K562 (cell line): ENCODE data around the gene GAB2. TPM values are rescaled to one million over a fixed set of nuclear protein-coding genes. Genes with fewer than 3 reads are reported as not detected.

Source experiments
- ATAC-seq: fragments of 200-7000 bp; cut with Tn5 transposase; 3 replicates; pipeline ENCODE4 v1.9.1; 2020; ENCODE audit warnings: moderate library complexity
- BruUV-seq: library from RNA; stranded (reverse); fragments of 400-500 nt; replicated peaks from 2 replicates; lab custom pipeline; 2021; lab: Mats Ljungman, UMichigan
- CTCF ChIA-PET: fragments of 300-600 bp; formaldehyde crosslinking; extraction: SDS; loops from one replicate; lab custom pipeline; 2021; ENCODE audit warnings: low intra/inter-chr PET ratio; lab: Yijun Ruan, JAX
- POLR2A ChIA-PET: fragments of 300-600, 350-650 bp; sonication (Branson Sonifier 250); formaldehyde crosslinking; extraction: SDS; loops from one replicate; lab custom pipeline; 2021; ENCODE audit warnings: antibody characterized with exemption, inconsistent platforms; lab: Yijun Ruan, JAX
- DNase-seq, 4 experiments: peaks; one replicate each; pipeline versions ENCODE4 v3.0.0 to v3.0.0-alpha.2; 2011 to 2018; ENCODE audit warnings: low spot score in 3 of 4, mixed read lengths in 3 of 4; ENCODE audit errors: extremely low read depth in 1 of 4
- FAIRE-seq: peaks from 2 replicates; lab custom pipeline; 2011; peaks lifted over from hg19 to GRCh38; lab: Jason Lieb, UNC
- H2AFZ ChIP-seq: 2 replicates; pipeline ENCODE4 v1.6.0; 2011; ENCODE audit warnings: low read depth, low read length, control low read depth, inconsistent platforms
- H3K27ac ChIP-seq: fragments of 200-600 bp; 3 replicates; pipeline ENCODE4 v1.8.0; 2011; ENCODE audit warnings: low read depth, mild to moderate bottlenecking, control low read depth, inconsistent platforms, low read length, moderate library complexity, mixed read lengths; ENCODE audit errors: extremely low read depth
- H3K27me3 ChIP-seq, 2 experiments: fragments of 300-600 bp in 1 of 2; 2 replicates in 1 of 2; 3 replicates in 1 of 2; pipeline versions ENCODE4 v1.6.0 to v1.8.0; 2011; ENCODE audit warnings: inconsistent platforms in 2 of 2, low read length in 2 of 2, mild to moderate bottlenecking in 1 of 2, mixed read lengths in 1 of 2, moderate library complexity in 1 of 2; ENCODE audit not compliant: control insufficient read depth in 2 of 2, insufficient read depth in 2 of 2
- H3K36me3 ChIP-seq: fragments of 300-600 bp; 3 replicates; pipeline ENCODE4 v1.8.0; 2011; ENCODE audit warnings: mild to moderate bottlenecking, low read length, inconsistent platforms; ENCODE audit not compliant: control insufficient read depth, insufficient read depth
- H3K4me1 ChIP-seq, 2 experiments: fragments of 200-600 bp in 1 of 2; replicated peaks in 1 of 2; 2 replicates in 1 of 2; 3 replicates in 1 of 2; pipeline versions ENCODE4 v1.5.1 to v1.8.0; 2011; ENCODE audit warnings: inconsistent platforms in 2 of 2, low read length in 2 of 2, mild to moderate bottlenecking in 1 of 2, mixed read lengths in 1 of 2, moderate library complexity in 1 of 2; ENCODE audit not compliant: control insufficient read depth in 2 of 2, insufficient read depth in 2 of 2
- H3K4me2 ChIP-seq: 2 replicates; pipeline ENCODE4 v1.6.1; 2011; ENCODE audit warnings: low read length, control low read depth, inconsistent platforms, mixed read lengths; ENCODE audit not compliant: insufficient read depth
- H3K4me3 ChIP-seq: fragments of 200-600 bp; sonication (generic), shearing (Covaris generic); 2 replicates; pipeline ENCODE4 v1.5.1; 2016; ENCODE audit warnings: control low read depth, inconsistent platforms
- H3K79me2 ChIP-seq: fragments of 200-600 bp; 3 replicates; pipeline ENCODE4 v1.8.0; 2011; ENCODE audit warnings: low read length, inconsistent platforms; ENCODE audit not compliant: control insufficient read depth, insufficient read depth
- H3K9ac ChIP-seq, 2 experiments: 2 replicates each; pipeline versions ENCODE4 v1.6.0 to v1.6.1; 2011; ENCODE audit warnings: low read depth in 2 of 2, low read length in 2 of 2, control low read depth in 1 of 2, inconsistent platforms in 1 of 2, mild to moderate bottlenecking in 1 of 2, mixed read lengths in 1 of 2; ENCODE audit not compliant: insufficient read depth in 1 of 2
- H3K9me1 ChIP-seq: one replicate; pipeline ENCODE4 v1.6.0; 2011; ENCODE audit warnings: inconsistent platforms, mild to moderate bottlenecking, low read length, moderate library complexity; ENCODE audit not compliant: control insufficient read depth, insufficient read depth
- H3K9me3 ChIP-seq: replicated peaks from 2 replicates; pipeline ENCODE4 v1.5.1; 2011; ENCODE audit warnings: low read depth, low read length, inconsistent platforms; ENCODE audit not compliant: control insufficient read depth, insufficient read depth
- H4K20me1 ChIP-seq: replicated peaks from 2 replicates; pipeline ENCODE4 v1.6.1; 2011; ENCODE audit warnings: low read length, inconsistent platforms, mixed read lengths; ENCODE audit not compliant: control insufficient read depth, insufficient read depth
- C11orf30 ChIP-seq: fragments of 450-650 bp; IDR thresholded peaks from 2 replicates; pipeline ENCODE4 v1.6.1; 2016; ENCODE audit warnings: low read depth, mild to moderate bottlenecking
- FIP1L1 ChIP-seq: fragments of 200-400 bp; formaldehyde crosslinking; IDR thresholded peaks from 2 replicates; pipeline ENCODE4 v1.6.1; 2018; ENCODE audit warnings: mild to moderate bottlenecking, low read depth, low read length; ENCODE audit not compliant: poor library complexity, severe bottlenecking
- MAFG ChIP-seq: fragments of 450-650 bp; conservative IDR thresholded peaks from 2 replicates; pipeline ENCODE4 v1.6.1; 2016; ENCODE audit warnings: missing genetic modification characterization, missing compliant biosample characterization
- NR1H2 ChIP-seq: sonication (generic); formaldehyde crosslinking; IDR thresholded peaks from 2 replicates; pipeline ENCODE4 v1.4.0; 2020; ENCODE audit warnings: mild to moderate bottlenecking, missing genetic modification reagents
- SUPT5H ChIP-seq: fragments of 450-650 bp; IDR thresholded peaks from 2 replicates; pipeline ENCODE4 v1.6.1; 2016
- TFE3 ChIP-seq: fragments of 450-650 bp; formaldehyde crosslinking; IDR thresholded peaks from 2 replicates; pipeline ENCODE4 v1.4.0; 2020; ENCODE audit warnings: mild to moderate bottlenecking, mixed read lengths
- U2AF1 ChIP-seq: fragments of 200-400 bp; formaldehyde crosslinking; optimal IDR thresholded peaks from 2 replicates; pipeline ENCODE3; 2017; ENCODE audit warnings: mild to moderate bottlenecking, low read depth, low read length, moderate library complexity
- ZBTB9 ChIP-seq: fragments of 450-650 bp; formaldehyde crosslinking; IDR thresholded peaks from 2 replicates; pipeline ENCODE4 v1.4.0; 2020; ENCODE audit warnings: mild to moderate bottlenecking, moderate library complexity
- ZEB2 ChIP-seq: fragments of 450-650 bp; IDR thresholded peaks from 2 replicates; pipeline ENCODE4 v1.6.1; 2016
- ZNF277 ChIP-seq: fragments of 250-450 bp; sonication (Bioruptor Pico); IDR thresholded peaks from 2 replicates; pipeline ENCODE4 v1.8.0; 2022; ENCODE audit warnings: inconsistent platforms, mild to moderate bottlenecking, moderate library complexity, borderline replicate concordance
- ZNF407 ChIP-seq: fragments of 450-650 bp; IDR thresholded peaks from 2 replicates; pipeline ENCODE4 v1.6.1; 2016; ENCODE audit warnings: low read depth
- WGBS: fragments of 100-300 bp; shearing (Covaris generic); methylation state at CpG from one replicate; pipeline ENCODE4 v1.1.6; 2016; ENCODE audit warnings: low coverage, mixed read lengths; ENCODE audit not compliant: insufficient coverage; ENCODE audit errors: missing lambda C conversion rate; 5-methylcytosine and 5-hydroxymethylcytosine counted together
- in situ Hi-C: fragments of 300-500 bp; cut with MboI; formaldehyde crosslinking; loops from 4 replicates; pipeline ENCODE4 v1.15.0; 2018; ENCODE audit warnings: inconsistent platforms, mixed read lengths
- intact Hi-C: fragments of 100-400 bp; cut with micrococcal nuclease; formaldehyde crosslinking; loops from 2 replicates; pipeline ENCODE4 v1.14.2; 2022
- polyA plus RNA-seq, 8 experiments: library from polyadenylated mRNA; depleted of rRNA in 4 of 8; stranded (reverse) in 5 of 8; unstranded in 3 of 8; fragments of >200 nt; fragmentation: Nextera tagmentation in 2 of 8; fragmentation: Illumina TruSeq in 1 of 8; extraction: Ambion mirVana in 2 of 8; extraction: Trizol in 1 of 8; gene quantifications; 2 replicates each; pipeline versions ENCODE4 v1.2.1 to v1.2.3, GENCODE V29; 2011 to 2014; ENCODE audit warnings: inconsistent platforms in 1 of 8, missing spikeins in 1 of 8
- total RNA-seq, 7 experiments: library from RNA; depleted of rRNA in 6 of 7; stranded (reverse); fragments of >200 nt in 6 of 7; fragmentation: Illumina TruSeq in 2 of 7; extraction: Trizol in 2 of 7; gene quantifications; 2 replicates each; pipeline versions ENCODE4 v1.2.1 to v1.2.3, GENCODE V29; 2011 to 2021; ENCODE audit warnings: low replicate concordance in 1 of 7

Gene GAB2
- total and polyA plus RNA-seq, 9 of the 15 experiments (the other 6 are each of a cell fraction or from before 2014, with no cell fraction given) = 2.3 to 35.2 (median 16.1) TPM

- no peak overlapping the region for H3K27ac ChIP-seq
- CTCF ChIA-PET = no interaction called here
- no TSS peak for BruUV-seq
- peaks cover 18% of the 10 kb centered on the region; the same call in 2 of the 3 replicates for H3K36me3 ChIP-seq
- in situ Hi-C loops (no loop called here), intact Hi-C loops (no loop called here)
- no peaks in the 10 kb centered on the region for H3K9me3 ChIP-seq
- no peak overlapping the region for H3K4me3 ChIP-seq
- no peak overlapping the region for H3K4me2 ChIP-seq
- DNase-seq (no peak), ATAC-seq (no peak), FAIRE-seq (no peak)
- 93% methylated on average over 4 of the region's 4 CpGs for WGBS
- no peaks in the 10 kb centered on the region for H4K20me1 ChIP-seq
- no peaks in the 10 kb centered on the region for H3K9me1 ChIP-seq
- H2AFZ ChIP-seq = no peak overlapping the region
- POLR2A ChIA-PET = interaction anchor here (4.0 kb wide), 1 partner anchor 8 kb away, joined by 26 read pairs; no protein-coding TSS in a partner anchor
- H3K27me3 ChIP-seq = no peaks in the 10 kb centered on the region
- H3K4me1 ChIP-seq = peaks cover 9 to 26% of the 10 kb centered on the region in 2 experiments
- H3K79me2 ChIP-seq = peaks cover 17% of the 10 kb centered on the region; the same call in 2 of the 3 replicates
- H3K9ac ChIP-seq = no peak overlapping the region
- TF ChIP-seq ZBTB9 (CRISPR knock-in tag) = no peak
- no peak for TF ChIP-seq ZEB2
- TF ChIP-seq FIP1L1 = no peak
- TF ChIP-seq U2AF1 = no peak
- no peak for TF ChIP-seq TFE3 (CRISPR knock-in tag)
- no peak for TF ChIP-seq ZNF407
- no peak for TF ChIP-seq SUPT5H
- no peak for TF ChIP-seq NR1H2 (CRISPR knock-in tag)
- TF ChIP-seq MAFG (tag) = no peak
- no peak for TF ChIP-seq ZNF277 (CRISPR knock-in tag)
- peak; percentile 39; the same call in 1 of the 2 replicates for TF ChIP-seq C11orf30
Measured at GRCh38 chr11:78253797-78254196, 163.8 kb downstream of the GAB2 start.
